HL-60 (cell line): Measurements from ENCODE around the gene BGN.

Experiments used
- DNase-seq, 2 experiments: peaks; one replicate each; pipeline ENCODE4 v3.0.0-alpha.2; 2010 to 2020; ENCODE audit warnings: low read depth in 1 of 2, low spot score in 1 of 2
- H3K27ac ChIP-seq: fragments of 250-450 bp; sonication (Bioruptor Pico); replicated peaks from 2 replicates; pipeline ENCODE4 v1.5.1; 2020; ENCODE audit warnings: mild to moderate bottlenecking, moderate library complexity
- H3K27me3 ChIP-seq: fragments of 250-450 bp; sonication (Bioruptor Pico); 2 replicates; pipeline ENCODE4 v1.5.1; 2021; ENCODE audit warnings: mild to moderate bottlenecking, moderate library complexity; ENCODE audit not compliant: insufficient read depth, poor library complexity, severe bottlenecking
- H3K4me3 ChIP-seq: replicated peaks from 2 replicates; pipeline ENCODE4 v1.5.1; 2011; ENCODE audit warnings: mild to moderate bottlenecking, control low read depth, low read length; ENCODE audit not compliant: insufficient read depth
- GABPA ChIP-seq: IDR thresholded peaks from 2 replicates; pipeline ENCODE4 v1.6.1; 2012; ENCODE audit warnings: low read depth
- POLR2AphosphoS5 ChIP-seq: IDR thresholded peaks from 2 replicates; pipeline ENCODE4 v1.6.1; 2012; ENCODE audit warnings: low read depth
- SPI1 ChIP-seq: IDR thresholded peaks from 2 replicates; pipeline ENCODE4 v1.6.1; 2012; ENCODE audit warnings: low read depth, mild to moderate bottlenecking, borderline replicate concordance
- TF ChIP-seq, protein P1 (sequence below): IDR thresholded peaks from 2 replicates; pipeline ENCODE4 v1.6.1; 2012; ENCODE audit warnings: low read depth; ENCODE audit not compliant: insufficient replicate concordance
- TF ChIP-seq, protein P2 (sequence below): IDR thresholded peaks from one replicate; pipeline ENCODE4 v1.5.1; 2011; ENCODE audit warnings: low read length, control low read depth, inconsistent platforms; ENCODE audit not compliant: insufficient read depth

Gene BGN

DNA sequence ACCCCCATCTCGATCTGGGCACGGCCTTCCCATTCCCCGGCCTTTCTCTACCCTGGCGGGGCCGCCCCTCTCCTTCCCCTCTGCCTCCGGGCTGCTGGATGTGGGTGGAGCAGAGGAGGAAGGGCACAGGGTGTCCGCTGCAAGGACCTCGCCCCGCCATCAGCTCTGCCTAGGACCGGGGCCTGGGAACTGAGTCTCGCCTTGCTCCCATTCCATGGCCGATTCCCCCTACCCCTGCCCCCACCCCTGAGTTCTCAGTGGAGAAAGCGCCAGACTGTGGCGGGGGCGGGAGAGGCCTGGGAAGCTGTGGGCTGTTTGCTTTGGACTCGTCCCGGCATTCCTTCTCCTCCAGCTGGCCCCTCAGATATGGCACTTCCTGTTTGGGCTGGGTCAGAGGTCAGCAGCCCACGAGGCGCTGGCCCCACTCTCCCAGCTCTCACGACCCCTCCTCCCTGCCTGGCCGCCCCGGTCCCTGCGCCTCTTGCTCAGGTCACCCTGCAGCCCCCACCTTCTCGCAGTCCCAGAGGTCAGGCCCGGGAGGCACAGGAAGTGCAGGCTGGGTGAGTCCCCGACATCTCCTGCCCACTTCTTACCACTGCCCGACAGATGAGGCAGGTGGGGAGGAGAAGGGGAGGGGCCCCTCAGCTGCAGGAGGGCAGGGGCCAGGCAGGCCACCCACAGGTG, 6.4 kb upstream of the BGN start:
- no peaks in the 10 kb centered on the region for H3K27me3 ChIP-seq
- no peak overlapping the region for H3K4me3 ChIP-seq
- no peak for DNase-seq
- no peak overlapping the region for H3K27ac ChIP-seq
- TF ChIP-seq, protein P1, sequence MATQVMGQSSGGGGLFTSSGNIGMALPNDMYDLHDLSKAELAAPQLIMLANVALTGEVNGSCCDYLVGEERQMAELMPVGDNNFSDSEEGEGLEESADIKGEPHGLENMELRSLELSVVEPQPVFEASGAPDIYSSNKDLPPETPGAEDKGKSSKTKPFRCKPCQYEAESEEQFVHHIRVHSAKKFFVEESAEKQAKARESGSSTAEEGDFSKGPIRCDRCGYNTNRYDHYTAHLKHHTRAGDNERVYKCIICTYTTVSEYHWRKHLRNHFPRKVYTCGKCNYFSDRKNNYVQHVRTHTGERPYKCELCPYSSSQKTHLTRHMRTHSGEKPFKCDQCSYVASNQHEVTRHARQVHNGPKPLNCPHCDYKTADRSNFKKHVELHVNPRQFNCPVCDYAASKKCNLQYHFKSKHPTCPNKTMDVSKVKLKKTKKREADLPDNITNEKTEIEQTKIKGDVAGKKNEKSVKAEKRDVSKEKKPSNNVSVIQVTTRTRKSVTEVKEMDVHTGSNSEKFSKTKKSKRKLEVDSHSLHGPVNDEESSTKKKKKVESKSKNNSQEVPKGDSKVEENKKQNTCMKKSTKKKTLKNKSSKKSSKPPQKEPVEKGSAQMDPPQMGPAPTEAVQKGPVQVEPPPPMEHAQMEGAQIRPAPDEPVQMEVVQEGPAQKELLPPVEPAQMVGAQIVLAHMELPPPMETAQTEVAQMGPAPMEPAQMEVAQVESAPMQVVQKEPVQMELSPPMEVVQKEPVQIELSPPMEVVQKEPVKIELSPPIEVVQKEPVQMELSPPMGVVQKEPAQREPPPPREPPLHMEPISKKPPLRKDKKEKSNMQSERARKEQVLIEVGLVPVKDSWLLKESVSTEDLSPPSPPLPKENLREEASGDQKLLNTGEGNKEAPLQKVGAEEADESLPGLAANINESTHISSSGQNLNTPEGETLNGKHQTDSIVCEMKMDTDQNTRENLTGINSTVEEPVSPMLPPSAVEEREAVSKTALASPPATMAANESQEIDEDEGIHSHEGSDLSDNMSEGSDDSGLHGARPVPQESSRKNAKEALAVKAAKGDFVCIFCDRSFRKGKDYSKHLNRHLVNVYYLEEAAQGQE = no peak
- no peak for TF ChIP-seq GABPA
- TF ChIP-seq SPI1 = no peak
- TF ChIP-seq, protein P2, sequence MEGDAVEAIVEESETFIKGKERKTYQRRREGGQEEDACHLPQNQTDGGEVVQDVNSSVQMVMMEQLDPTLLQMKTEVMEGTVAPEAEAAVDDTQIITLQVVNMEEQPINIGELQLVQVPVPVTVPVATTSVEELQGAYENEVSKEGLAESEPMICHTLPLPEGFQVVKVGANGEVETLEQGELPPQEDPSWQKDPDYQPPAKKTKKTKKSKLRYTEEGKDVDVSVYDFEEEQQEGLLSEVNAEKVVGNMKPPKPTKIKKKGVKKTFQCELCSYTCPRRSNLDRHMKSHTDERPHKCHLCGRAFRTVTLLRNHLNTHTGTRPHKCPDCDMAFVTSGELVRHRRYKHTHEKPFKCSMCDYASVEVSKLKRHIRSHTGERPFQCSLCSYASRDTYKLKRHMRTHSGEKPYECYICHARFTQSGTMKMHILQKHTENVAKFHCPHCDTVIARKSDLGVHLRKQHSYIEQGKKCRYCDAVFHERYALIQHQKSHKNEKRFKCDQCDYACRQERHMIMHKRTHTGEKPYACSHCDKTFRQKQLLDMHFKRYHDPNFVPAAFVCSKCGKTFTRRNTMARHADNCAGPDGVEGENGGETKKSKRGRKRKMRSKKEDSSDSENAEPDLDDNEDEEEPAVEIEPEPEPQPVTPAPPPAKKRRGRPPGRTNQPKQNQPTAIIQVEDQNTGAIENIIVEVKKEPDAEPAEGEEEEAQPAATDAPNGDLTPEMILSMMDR = no peak
- TF ChIP-seq POLR2AphosphoS5 = no peak

DNA sequence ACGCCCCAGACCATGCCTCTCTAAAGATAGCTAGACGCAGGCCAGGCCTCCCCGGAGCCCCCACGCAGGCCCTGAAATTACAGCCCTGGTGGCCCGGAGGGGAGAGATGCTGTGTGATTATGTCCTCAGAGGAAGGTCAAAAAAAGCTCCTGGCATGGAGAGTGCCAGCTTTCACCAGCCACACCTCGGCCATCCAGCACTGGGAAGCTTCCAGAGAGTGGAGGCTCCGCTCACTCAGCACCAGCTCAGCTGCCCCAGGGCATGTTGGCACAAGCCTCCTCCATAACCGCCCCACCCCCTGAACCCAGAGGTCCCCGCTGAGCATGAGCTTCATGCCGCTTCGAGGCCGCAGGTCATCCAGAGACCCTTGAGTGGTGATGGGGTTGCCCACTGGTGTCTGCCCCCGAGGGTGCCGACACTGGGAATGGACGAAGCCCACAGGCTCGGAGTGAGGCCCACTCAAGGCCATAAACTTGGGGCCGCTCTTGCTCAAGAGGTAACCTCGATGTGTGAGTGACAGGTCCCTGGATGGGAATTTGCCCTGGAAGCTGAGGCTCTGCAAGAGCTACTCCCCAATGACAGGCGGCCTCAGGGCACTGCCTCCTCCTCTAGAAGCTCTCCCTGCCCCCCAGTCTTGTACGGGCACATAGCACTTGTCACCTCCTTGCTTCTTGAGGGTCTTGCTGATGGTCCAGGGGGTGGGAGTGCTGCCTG, 4.4 kb upstream of the BGN start:
- H3K27ac ChIP-seq = no peak overlapping the region
- H3K27me3 ChIP-seq = no peaks in the 10 kb centered on the region
- H3K4me3 ChIP-seq = no peak overlapping the region
- TF ChIP-seq, protein P2 = no peak
- TF ChIP-seq GABPA (no peak), SPI1 (no peak), POLR2AphosphoS5 (no peak)
- TF ChIP-seq, protein P1 = no peak
- DNase-seq = no peak

DNA sequence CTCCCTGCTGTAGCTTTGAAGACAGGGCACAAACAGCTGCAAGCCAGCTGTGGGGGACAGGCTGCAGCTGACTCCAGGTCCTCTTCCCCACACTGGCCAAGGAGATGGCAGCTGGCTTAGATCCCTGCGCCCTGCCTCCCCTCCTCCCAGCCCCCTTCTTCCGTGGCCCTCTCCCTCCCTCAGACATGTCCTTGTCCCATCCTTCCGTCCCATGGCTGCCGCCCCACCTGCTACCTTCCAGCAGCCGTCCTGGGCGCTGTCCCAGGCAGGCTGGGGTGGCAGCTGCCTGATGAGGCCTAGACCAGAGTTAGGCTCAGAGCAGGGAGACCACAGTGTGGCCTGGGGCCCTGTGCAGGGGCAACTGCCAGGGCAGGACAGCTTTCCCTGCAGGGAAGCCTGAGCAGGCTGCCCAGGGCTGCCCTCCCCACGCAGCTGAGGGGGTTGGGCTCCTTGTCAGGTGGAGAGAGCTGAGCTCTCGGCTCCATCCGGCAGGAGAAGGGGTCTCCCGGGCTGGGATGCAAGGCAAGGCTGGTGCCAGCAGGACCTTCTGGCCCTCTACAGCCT, 3.3 kb upstream of the BGN start:
- no peaks in the 10 kb centered on the region for H3K27me3 ChIP-seq
- H3K27ac ChIP-seq = no peak overlapping the region
- no peak overlapping the region for H3K4me3 ChIP-seq
- DNase-seq = no peak
- no peak for TF ChIP-seq POLR2AphosphoS5

DNA sequence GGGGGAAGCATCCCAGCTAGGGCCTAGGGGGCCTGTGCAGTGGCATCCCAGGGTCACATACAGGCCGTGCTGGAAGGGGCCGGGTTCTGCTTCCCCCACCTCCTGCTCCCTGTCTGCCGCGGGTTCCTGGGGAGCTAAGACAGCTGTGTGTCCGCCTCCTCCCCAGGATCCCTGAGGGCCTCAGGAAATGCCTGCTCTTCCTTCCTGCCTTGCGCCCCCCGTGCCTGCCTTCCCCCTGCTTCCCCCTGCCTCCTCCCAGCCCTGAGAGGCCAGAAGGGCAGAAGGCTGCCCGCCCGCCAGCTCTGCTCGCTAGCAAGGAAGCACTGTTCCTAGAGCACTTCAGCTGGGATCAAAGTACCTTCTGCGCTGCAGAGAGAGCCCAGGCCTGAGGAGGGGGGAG, 2.9 kb upstream of the BGN start:
- DNase-seq = no peak
- H3K4me3 ChIP-seq = no peak overlapping the region
- no peak overlapping the region for H3K27ac ChIP-seq
- TF ChIP-seq, protein P1 = no peak
- TF ChIP-seq, protein P2 = no peak
- TF ChIP-seq SPI1 (no peak), POLR2AphosphoS5 (no peak), GABPA (no peak)
- no peaks in the 10 kb centered on the region for H3K27me3 ChIP-seq
